DOHH2 (cell line): ENCODE results near the gene MOB2.

ENCODE experiments used
- H3F3A ChIP-seq: fragments of 200-600 bp; sonication (generic), shearing (Covaris generic); 2 replicates; pipeline ENCODE4 v1.6.0; 2016; ENCODE audit warnings: antibody characterized with exemption, mild to moderate bottlenecking; ENCODE audit not compliant: control insufficient read depth, insufficient read depth
- H3K27ac ChIP-seq: fragments of 200-600 bp; sonication (generic); 2 replicates; pipeline ENCODE4 v1.5.1; 2014; ENCODE audit warnings: low read depth, mild to moderate bottlenecking, low read length, moderate library complexity
- H3K27me3 ChIP-seq: fragments of 200-600 bp; sonication (generic); 2 replicates; pipeline ENCODE4 v1.6.1; 2014; ENCODE audit warnings: mild to moderate bottlenecking, low read length, mixed read lengths; ENCODE audit not compliant: control insufficient read depth
- H3K36me3 ChIP-seq: fragments of 200-600 bp; sonication (generic); 2 replicates; pipeline ENCODE4 v1.6.1; 2014; ENCODE audit warnings: mild to moderate bottlenecking, low read length, moderate library complexity, mixed read lengths; ENCODE audit not compliant: control insufficient read depth
- H3K4me1 ChIP-seq: fragments of 200-600 bp; sonication (generic); 2 replicates; pipeline ENCODE4 v1.6.1; 2014; ENCODE audit warnings: mild to moderate bottlenecking, low read length, mixed read lengths; ENCODE audit not compliant: control insufficient read depth
- H3K4me2 ChIP-seq: fragments of 200-600 bp; sonication (generic); 2 replicates; pipeline ENCODE4 v1.6.0; 2014; ENCODE audit warnings: mild to moderate bottlenecking, low read length, moderate library complexity
- H3K4me3 ChIP-seq: fragments of 200-600 bp; sonication (generic); 2 replicates; pipeline ENCODE4 v1.5.1; 2014; ENCODE audit warnings: mild to moderate bottlenecking, low read length, mixed read lengths
- H3K79me2 ChIP-seq: fragments of 200-600 bp; sonication (generic); 2 replicates; pipeline ENCODE4 v1.6.1; 2014; ENCODE audit warnings: mild to moderate bottlenecking, low read length, mixed read lengths; ENCODE audit not compliant: control insufficient read depth
- H3K9me2 ChIP-seq: fragments of 200-600 bp; sonication (generic); replicated peaks from 2 replicates; pipeline ENCODE4 v1.6.1; 2014; ENCODE audit warnings: mild to moderate bottlenecking, low read length, mixed read lengths; ENCODE audit not compliant: control insufficient read depth
- H3K9me3 ChIP-seq: fragments of 200-600 bp; sonication (generic); 2 replicates; pipeline ENCODE4 v1.6.1; 2014; ENCODE audit warnings: antibody characterized with exemption, low read length, mixed read lengths; ENCODE audit not compliant: control insufficient read depth, insufficient read depth
- H4K20me1 ChIP-seq: fragments of 200-600 bp; sonication (generic); 2 replicates; pipeline ENCODE4 v1.6.0; 2014; ENCODE audit warnings: low read depth, mild to moderate bottlenecking, antibody characterized with exemption, low read length, moderate library complexity; ENCODE audit not compliant: control insufficient read depth, insufficient read depth
- CTCF ChIP-seq: fragments of 200-600 bp; sonication (generic); IDR thresholded peaks from one replicate; pipeline ENCODE4 v1.5.1; 2014; ENCODE audit warnings: antibody characterized with exemption, mild to moderate bottlenecking, low read depth, low read length; ENCODE audit not compliant: poor library complexity, severe bottlenecking
- EZH2phosphoT487 ChIP-seq: fragments of 200-600 bp; sonication (generic); IDR thresholded peaks from 2 replicates; pipeline ENCODE4 v1.6.1; 2017; ENCODE audit warnings: borderline replicate concordance, mild to moderate bottlenecking, antibody characterized with exemption, low read length, moderate library complexity, mixed read lengths

MOB2 gene

DNA sequence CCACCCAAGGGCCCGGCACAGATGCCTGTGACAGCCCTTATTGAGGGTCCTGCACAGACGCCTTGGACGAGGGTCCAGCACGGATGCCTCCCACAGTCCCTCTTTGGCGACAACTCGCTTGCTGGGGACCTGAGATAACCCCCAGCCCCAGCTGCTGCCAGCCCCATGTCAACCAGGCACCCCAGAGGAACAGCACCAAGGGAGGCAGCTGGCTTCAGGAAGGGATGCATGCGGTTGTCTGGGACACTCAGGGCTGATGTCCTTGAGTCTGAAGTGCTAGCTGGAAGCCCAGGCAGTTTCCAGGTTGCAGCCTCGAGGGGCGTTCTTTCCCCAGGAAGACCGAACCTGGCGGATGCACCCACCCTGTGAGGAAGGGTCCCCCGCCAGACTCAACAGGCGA is 33.8 kb downstream of the MOB2 start:
- Histone ChIP-seq H3K4me3 (no peak overlapping the region), H3K9me3 (no peaks in the 10 kb centered on the region), H3K4me1 (no peaks in the 10 kb centered on the region), H3K79me2 (no peaks in the 10 kb centered on the region), H3F3A (no peaks in the 10 kb centered on the region), H4K20me1 (no peaks in the 10 kb centered on the region), H3K36me3 (no peaks in the 10 kb centered on the region), H3K27me3 (no peaks in the 10 kb centered on the region), H3K4me2 (no peak overlapping the region), H3K9me2 (no peaks in the 10 kb centered on the region), H3K27ac (no peak overlapping the region)
- TF ChIP-seq CTCF = no peak
- no peak for TF ChIP-seq EZH2phosphoT487

- no peaks in the 10 kb centered on the region for H3K36me3 ChIP-seq
- no peaks in the 10 kb centered on the region for H3K79me2 ChIP-seq
- no peaks in the 10 kb centered on the region for H3F3A ChIP-seq
- H4K20me1 ChIP-seq = no peaks in the 10 kb centered on the region
- H3K9me2 ChIP-seq = no peaks in the 10 kb centered on the region
- no peaks in the 10 kb centered on the region for H3K4me1 ChIP-seq
- no peaks in the 10 kb centered on the region for H3K27me3 ChIP-seq
- TF ChIP-seq CTCF = no peak
- TF ChIP-seq EZH2phosphoT487 = no peak
- no peak overlapping the region for H3K27ac ChIP-seq
- no peak overlapping the region for H3K4me3 ChIP-seq
- H3K9me3 ChIP-seq = no peaks in the 10 kb centered on the region
- H3K4me2 ChIP-seq = no peak overlapping the region
Measured at GRCh38 chr11:1451781-1452470, 34.7 kb downstream of the MOB2 start.

GRCh38 chr11:1450949-1451710 is 35.4 kb downstream of the MOB2 start:
- Histone ChIP-seq H3K4me3 (no peak overlapping the region), H3K9me3 (no peaks in the 10 kb centered on the region), H3K4me2 (no peak overlapping the region), H3K27me3 (no peaks in the 10 kb centered on the region), H3K36me3 (no peaks in the 10 kb centered on the region), H4K20me1 (no peaks in the 10 kb centered on the region), H3K9me2 (no peaks in the 10 kb centered on the region), H3K4me1 (no peaks in the 10 kb centered on the region), H3F3A (no peaks in the 10 kb centered on the region), H3K27ac (no peak overlapping the region), H3K79me2 (no peaks in the 10 kb centered on the region)
- TF ChIP-seq CTCF (no peak), EZH2phosphoT487 (no peak)
